Panc1 (cell line): ENCODE measurements around the gene SIK3. TPM values are rescaled to one million over a fixed set of nuclear protein-coding genes. Genes with fewer than 3 reads are reported as not detected.

Source experiments
- ATAC-seq: fragments of 200-7000 bp; cut with Tn5 transposase; 2 replicates; pipeline ENCODE4 v1.9.1; 2020; ENCODE audit warnings: mild to moderate bottlenecking, moderate library complexity
- BruUV-seq: library from RNA; stranded (reverse); fragments of 400-500 nt; replicated peaks from 2 replicates; lab custom pipeline; 2021; lab: Mats Ljungman, UMichigan
- CTCF ChIA-PET: fragments of 300-600 bp; sonication (Branson Sonifier 250); formaldehyde crosslinking; loops from one replicate; lab custom pipeline; 2022; ENCODE audit warnings: antibody characterized with exemption; lab: Charles Lee
- POLR2A ChIA-PET: fragments of 300-600 bp; sonication (Branson Sonifier 250); formaldehyde crosslinking; loops from one replicate; lab custom pipeline; 2022; ENCODE audit warnings: antibody characterized with exemption; lab: Charles Lee
- DNase-seq: peaks from one replicate; pipeline ENCODE4 v3.0.0-alpha.2; 2010; ENCODE audit warnings: low read depth, low spot score
- H3K27ac ChIP-seq: 2 replicates; pipeline ENCODE4 v1.5.1; 2011; ENCODE audit warnings: mild to moderate bottlenecking, low read length, inconsistent platforms
- H3K27me3 ChIP-seq: fragments of 200-500 bp; sonication (Bioruptor generic); 2 replicates; pipeline ENCODE4 v1.6.0; 2014; ENCODE audit warnings: low read length, inconsistent platforms; ENCODE audit not compliant: control insufficient read depth, insufficient read depth
- H3K36me3 ChIP-seq: fragments of 200-500 bp; sonication (Bioruptor generic); 2 replicates; pipeline ENCODE4 v1.5.1; 2014; ENCODE audit warnings: inconsistent platforms, mild to moderate bottlenecking, low read length, moderate library complexity; ENCODE audit not compliant: control insufficient read depth, insufficient read depth
- H3K4me1 ChIP-seq: 2 replicates; pipeline ENCODE4 v1.5.1; 2011; ENCODE audit warnings: inconsistent platforms, mild to moderate bottlenecking, low read length, moderate library complexity; ENCODE audit not compliant: control insufficient read depth, insufficient read depth
- H3K4me3 ChIP-seq, 2 experiments: 2 replicates each; pipeline ENCODE4 v1.5.1; 2011 to 2012; ENCODE audit warnings: low read depth in 2 of 2, low read length in 2 of 2, mild to moderate bottlenecking in 2 of 2, inconsistent platforms in 1 of 2, moderate library complexity in 1 of 2
- H3K9me3 ChIP-seq: fragments of 200-500 bp; sonication (Bioruptor generic); 2 replicates; pipeline ENCODE4 v1.5.1; 2014; ENCODE audit warnings: low read depth, mild to moderate bottlenecking, inconsistent platforms, low read length, moderate library complexity; ENCODE audit not compliant: control insufficient read depth, insufficient read depth
- CTCF ChIP-seq: fragments of 450-650 bp; IDR thresholded peaks from 2 replicates; pipeline ENCODE4 v1.5.1; 2017; ENCODE audit warnings: mild to moderate bottlenecking
- POLR2AphosphoS5 ChIP-seq: IDR thresholded peaks from 2 replicates; pipeline ENCODE4 v1.6.1; 2012; ENCODE audit warnings: mild to moderate bottlenecking, low read depth, low read length, moderate library complexity
- REST ChIP-seq, 2 experiments: IDR thresholded peaks; 2 replicates each; pipeline ENCODE4 v1.6.1; 2011 to 2012; ENCODE audit warnings: low read depth in 2 of 2, control low read depth in 1 of 2, low read length in 1 of 2, mild to moderate bottlenecking in 1 of 2, moderate library complexity in 1 of 2; ENCODE audit not compliant: insufficient read depth in 1 of 2
- SIN3A ChIP-seq: IDR thresholded peaks from 2 replicates; pipeline ENCODE4 v1.6.1; 2012; ENCODE audit warnings: low read depth, mild to moderate bottlenecking, low read length, moderate library complexity, borderline replicate concordance; ENCODE audit not compliant: insufficient read depth
- TCF7L2 ChIP-seq: IDR thresholded peaks from 2 replicates; pipeline ENCODE4 v1.6.1; 2011; ENCODE audit warnings: mild to moderate bottlenecking, low read depth, low read length, inconsistent platforms
- in situ Hi-C: cut with HindIII; loops from 2 replicates; pipeline ENCODE4 v1.10.0; 2016; ENCODE audit warnings: low sequenced_read_pairs, low pct_unique_long_range_greater_than_20kb
- intact Hi-C: fragments of 100-400 bp; cut with micrococcal nuclease; formaldehyde crosslinking; loops from one replicate; pipeline ENCODE4 v1.10.0; 2022; ENCODE audit not compliant: unreplicated experiment
- total RNA-seq: library from RNA; stranded (reverse); gene quantifications from one replicate; pipeline ENCODE4 v1.2.1, GENCODE V29; 2021; ENCODE audit not compliant: unreplicated experiment

Gene SIK3
- total RNA-seq, 1 experiment from 2014 or later, result 39.7 TPM

GRCh38 chr11:116885951-116886655 lies 212.1 kb downstream of the SIK3 start:
- no peaks in the 10 kb centered on the region for H3K9me3 ChIP-seq
- intact Hi-C loops, result loop anchor here (10.0 kb wide), 1 partner anchor 339 kb away; no protein-coding TSS in a partner anchor
- H3K27ac ChIP-seq, result no peak overlapping the region
- no TSS peak for BruUV-seq
- TF ChIP-seq TCF7L2 (no peak), CTCF (no peak), REST (IDR thresholded peaks at IDR 0.05; ENCODE audit: insufficient read depth in 1 of 2, low read depth in 2 of 2, low read length in 1 of 2) (no peak), SIN3A (no peak), POLR2AphosphoS5 (no peak)
- DNase-seq, result no peak
- CTCF ChIA-PET, result no interaction called here
- 0 out of 2 replicates have a peak, but pooled peaks cover 2% of the 10 kb centered on the region for H3K36me3 ChIP-seq
- H3K4me1 ChIP-seq, result no peaks in the 10 kb centered on the region
- H3K27me3 ChIP-seq, result no peaks in the 10 kb centered on the region
- in situ Hi-C loops, result no loop called here
- POLR2A ChIA-PET, result no interaction called here
- H3K4me3 ChIP-seq, result no peak overlapping the region
- no peak for ATAC-seq

GRCh38 chr11:116882386-116882785 lies 215.8 kb downstream of the SIK3 start:
- CTCF ChIA-PET, result no interaction called here
- Histone ChIP-seq H3K4me1 (no peaks in the 10 kb centered on the region), H3K36me3 (0 out of 2 replicates have a peak, but pooled peaks cover 2% of the 10 kb centered on the region), H3K27me3 (no peaks in the 10 kb centered on the region), H3K9me3 (no peaks in the 10 kb centered on the region), H3K4me3 (no peak overlapping the region), H3K27ac (no peak overlapping the region)
- intact Hi-C loops (loop anchor here (10.0 kb wide), 1 partner anchor 342 kb away; no protein-coding TSS in a partner anchor), in situ Hi-C loops (no loop called here)
- DNase-seq, result no peak
- POLR2A ChIA-PET, result no interaction called here
- no peak for TF ChIP-seq SIN3A
- TF ChIP-seq REST (IDR thresholded peaks at IDR 0.05; ENCODE audit: insufficient read depth in 1 of 2, low read depth in 2 of 2, low read length in 1 of 2), result no peak
- TF ChIP-seq POLR2AphosphoS5, result no peak
- no peak for TF ChIP-seq TCF7L2
- no peak for TF ChIP-seq CTCF
- no TSS peak for BruUV-seq
- ATAC-seq, result no peak
